ENCODE data around the gene CSF2. TPM values are rescaled to one million over a fixed set of nuclear protein-coding genes. Genes with fewer than 3 reads are reported as not detected.
A peak's percentile ranks its signal among the peaks of the same experiment; 100 is the strongest.

CSF2 gene
- total RNA-seq, 1 experiment from 2014 or later: not detected

DNA sequence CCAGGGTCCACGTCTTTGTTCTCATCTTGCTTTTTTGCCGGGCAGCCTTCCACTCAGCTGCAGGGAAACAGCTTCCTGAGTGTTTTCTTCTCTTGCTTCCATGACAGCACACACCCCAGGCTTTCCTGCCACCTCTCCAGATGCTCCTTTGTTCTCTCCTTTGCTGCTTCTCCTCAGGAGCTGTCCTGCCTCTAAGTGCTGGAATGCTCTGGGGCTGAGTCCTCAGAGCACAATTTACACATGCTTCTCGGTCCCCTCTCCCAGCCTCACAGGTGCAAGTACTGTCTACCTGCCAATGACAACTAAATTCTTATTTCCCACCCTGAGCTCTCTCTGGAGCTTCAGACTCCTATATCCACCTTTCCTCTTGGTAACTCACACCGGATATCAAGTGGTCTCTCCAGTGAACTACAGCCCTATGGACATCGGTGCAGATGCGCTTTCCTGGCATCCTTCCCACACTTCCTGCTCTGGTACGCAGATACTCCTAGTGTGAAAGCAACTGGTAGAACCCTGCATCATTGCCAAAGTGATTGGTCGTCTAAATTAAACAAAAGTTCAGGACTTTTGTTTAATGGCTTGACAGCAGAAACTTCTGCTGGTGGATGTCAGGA is 48.7 kb upstream of the CSF2 start:
- no TSS peak for BruUV-seq (replicated peaks)
- no peak overlapping the region for H3K27ac ChIP-seq (ENCODE audit: low read length)
- TF ChIP-seq, protein P1, sequence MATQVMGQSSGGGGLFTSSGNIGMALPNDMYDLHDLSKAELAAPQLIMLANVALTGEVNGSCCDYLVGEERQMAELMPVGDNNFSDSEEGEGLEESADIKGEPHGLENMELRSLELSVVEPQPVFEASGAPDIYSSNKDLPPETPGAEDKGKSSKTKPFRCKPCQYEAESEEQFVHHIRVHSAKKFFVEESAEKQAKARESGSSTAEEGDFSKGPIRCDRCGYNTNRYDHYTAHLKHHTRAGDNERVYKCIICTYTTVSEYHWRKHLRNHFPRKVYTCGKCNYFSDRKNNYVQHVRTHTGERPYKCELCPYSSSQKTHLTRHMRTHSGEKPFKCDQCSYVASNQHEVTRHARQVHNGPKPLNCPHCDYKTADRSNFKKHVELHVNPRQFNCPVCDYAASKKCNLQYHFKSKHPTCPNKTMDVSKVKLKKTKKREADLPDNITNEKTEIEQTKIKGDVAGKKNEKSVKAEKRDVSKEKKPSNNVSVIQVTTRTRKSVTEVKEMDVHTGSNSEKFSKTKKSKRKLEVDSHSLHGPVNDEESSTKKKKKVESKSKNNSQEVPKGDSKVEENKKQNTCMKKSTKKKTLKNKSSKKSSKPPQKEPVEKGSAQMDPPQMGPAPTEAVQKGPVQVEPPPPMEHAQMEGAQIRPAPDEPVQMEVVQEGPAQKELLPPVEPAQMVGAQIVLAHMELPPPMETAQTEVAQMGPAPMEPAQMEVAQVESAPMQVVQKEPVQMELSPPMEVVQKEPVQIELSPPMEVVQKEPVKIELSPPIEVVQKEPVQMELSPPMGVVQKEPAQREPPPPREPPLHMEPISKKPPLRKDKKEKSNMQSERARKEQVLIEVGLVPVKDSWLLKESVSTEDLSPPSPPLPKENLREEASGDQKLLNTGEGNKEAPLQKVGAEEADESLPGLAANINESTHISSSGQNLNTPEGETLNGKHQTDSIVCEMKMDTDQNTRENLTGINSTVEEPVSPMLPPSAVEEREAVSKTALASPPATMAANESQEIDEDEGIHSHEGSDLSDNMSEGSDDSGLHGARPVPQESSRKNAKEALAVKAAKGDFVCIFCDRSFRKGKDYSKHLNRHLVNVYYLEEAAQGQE (IDR thresholded peaks at IDR 0.05; ENCODE audit: insufficient read depth in 1 of 2, low read depth in 2 of 2, low read length in 1 of 2): peak; percentile 55 to 58; a peak in 3 of 4 replicates
- TF ChIP-seq, protein P2, sequence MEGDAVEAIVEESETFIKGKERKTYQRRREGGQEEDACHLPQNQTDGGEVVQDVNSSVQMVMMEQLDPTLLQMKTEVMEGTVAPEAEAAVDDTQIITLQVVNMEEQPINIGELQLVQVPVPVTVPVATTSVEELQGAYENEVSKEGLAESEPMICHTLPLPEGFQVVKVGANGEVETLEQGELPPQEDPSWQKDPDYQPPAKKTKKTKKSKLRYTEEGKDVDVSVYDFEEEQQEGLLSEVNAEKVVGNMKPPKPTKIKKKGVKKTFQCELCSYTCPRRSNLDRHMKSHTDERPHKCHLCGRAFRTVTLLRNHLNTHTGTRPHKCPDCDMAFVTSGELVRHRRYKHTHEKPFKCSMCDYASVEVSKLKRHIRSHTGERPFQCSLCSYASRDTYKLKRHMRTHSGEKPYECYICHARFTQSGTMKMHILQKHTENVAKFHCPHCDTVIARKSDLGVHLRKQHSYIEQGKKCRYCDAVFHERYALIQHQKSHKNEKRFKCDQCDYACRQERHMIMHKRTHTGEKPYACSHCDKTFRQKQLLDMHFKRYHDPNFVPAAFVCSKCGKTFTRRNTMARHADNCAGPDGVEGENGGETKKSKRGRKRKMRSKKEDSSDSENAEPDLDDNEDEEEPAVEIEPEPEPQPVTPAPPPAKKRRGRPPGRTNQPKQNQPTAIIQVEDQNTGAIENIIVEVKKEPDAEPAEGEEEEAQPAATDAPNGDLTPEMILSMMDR (IDR thresholded peaks at IDR 0.05): no peak
- TF ChIP-seq TCF7L2 (IDR thresholded peaks at IDR 0.05; ENCODE audit: low read depth, low read length): no peak
- TF ChIP-seq POLR2AphosphoS5 (IDR thresholded peaks at IDR 0.05; ENCODE audit: low read depth, low read length): no peak
- no peak for TF ChIP-seq SIN3A (IDR thresholded peaks at IDR 0.05; ENCODE audit: borderline replicate concordance, insufficient read depth, low read depth, low read length)
- H3K4me3 ChIP-seq (ENCODE audit: low read depth in 2 of 2, low read length in 2 of 2): no peak overlapping the region
- ChIA-PET CTCF (no interaction called here), POLR2A (no interaction called here)
- no peak for DNase-seq (ENCODE audit: low read depth, low spot score)
- no peaks in the 10 kb centered on the region for H3K4me1 ChIP-seq (ENCODE audit: control insufficient read depth, insufficient read depth, low read length)
- intact Hi-C loops (cut with micrococcal nuclease; ENCODE audit: unreplicated experiment): no loop called here
- ATAC-seq: no peak
- peaks cover 3% of the 10 kb centered on the region; the same call in 1 of the 2 replicates for H3K27me3 ChIP-seq (ENCODE audit: control insufficient read depth, insufficient read depth, low read length)
- H3K36me3 ChIP-seq (ENCODE audit: control insufficient read depth, insufficient read depth, low read length): no peaks in the 10 kb centered on the region
- no peaks in the 10 kb centered on the region for H3K9me3 ChIP-seq (ENCODE audit: control insufficient read depth, insufficient read depth, low read depth, low read length)
- in situ Hi-C loops (cut with HindIII; ENCODE audit: low pct_unique_long_range_greater_than_20kb, low sequenced_read_pairs): no loop called here

DNA sequence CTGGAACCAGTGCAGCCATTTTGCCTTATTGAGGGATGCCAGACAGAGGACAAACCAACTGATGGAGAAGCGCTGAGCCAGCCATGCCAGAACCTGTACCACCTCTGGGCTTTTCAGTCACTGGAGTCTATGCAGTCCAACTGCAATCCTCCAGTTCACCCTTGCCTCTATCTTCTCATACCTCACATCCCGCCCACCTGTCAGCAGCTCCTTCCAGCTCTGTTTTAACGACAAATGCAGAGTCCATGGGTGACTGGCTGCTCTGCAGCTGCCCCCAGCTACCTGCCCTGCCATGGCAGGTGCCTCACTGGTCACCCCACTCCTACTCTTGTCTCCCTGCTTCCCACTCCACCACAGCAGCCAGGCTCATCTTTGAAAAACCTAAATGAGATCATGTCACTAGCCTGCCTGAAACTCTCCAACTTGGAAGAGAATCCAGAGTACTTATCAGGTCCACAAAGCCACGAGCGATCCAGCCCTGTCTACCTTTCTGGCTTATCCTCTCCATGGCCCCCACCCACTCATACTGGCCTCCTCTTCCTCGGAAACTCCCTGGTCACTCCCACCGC is 48.1 kb upstream of the CSF2 start:
- POLR2A ChIA-PET: no interaction called here
- TF ChIP-seq SIN3A (IDR thresholded peaks at IDR 0.05; ENCODE audit: borderline replicate concordance, insufficient read depth, low read depth, low read length) (no peak), TCF7L2 (IDR thresholded peaks at IDR 0.05; ENCODE audit: low read depth, low read length) (no peak), POLR2AphosphoS5 (IDR thresholded peaks at IDR 0.05; ENCODE audit: low read depth, low read length) (no peak)
- TF ChIP-seq, protein P2 (IDR thresholded peaks at IDR 0.05): no peak
- TF ChIP-seq, protein P1 (IDR thresholded peaks at IDR 0.05; ENCODE audit: insufficient read depth in 1 of 2, low read depth in 2 of 2, low read length in 1 of 2): no peak
- Histone ChIP-seq H3K27me3 (ENCODE audit: control insufficient read depth, insufficient read depth, low read length) (peaks cover 3% of the 10 kb centered on the region; the same call in 1 of the 2 replicates), H3K4me3 (ENCODE audit: low read depth in 2 of 2, low read length in 2 of 2) (no peak overlapping the region), H3K27ac (ENCODE audit: low read length) (no peak overlapping the region), H3K4me1 (ENCODE audit: control insufficient read depth, insufficient read depth, low read length) (no peaks in the 10 kb centered on the region), H3K36me3 (ENCODE audit: control insufficient read depth, insufficient read depth, low read length) (no peaks in the 10 kb centered on the region), H3K9me3 (ENCODE audit: control insufficient read depth, insufficient read depth, low read depth, low read length) (no peaks in the 10 kb centered on the region)
- in situ Hi-C loops (cut with HindIII; ENCODE audit: low pct_unique_long_range_greater_than_20kb, low sequenced_read_pairs): no loop called here
- ATAC-seq (no peak), DNase-seq (ENCODE audit: low read depth, low spot score) (no peak)
- BruUV-seq (replicated peaks): no TSS peak
- intact Hi-C loops (cut with micrococcal nuclease; ENCODE audit: unreplicated experiment): no loop called here
- CTCF ChIA-PET: no interaction called here

All from Panc1 (cell line).